Stimulated activated CD4-positive, alpha-beta T cell treated with anti-CD3 and anti-CD28 coated beads, Interleukin-15, amount 100 ng/mL, for 1 hour (primary cell): ENCODE results near the gene ZNF486.
"Not testable (repeated sequence)": the region's sequence is repeated elsewhere in the genome, so short reads cannot be mapped to it uniquely, and the experiment has no call there.

Experiments used
- DNase-seq, 2 donors: peaks; one replicate each; pipeline ENCODE4 v3.0.0-alpha.2; 2020; ENCODE audit warnings: low read depth in 1 of 2, low spot score in 1 of 2

The ZNF486 gene

GRCh38 chr19:20167020-20167644 lies at the start of gene ZNF486:
ZNF486 (plus strand) TSS chr19:20167214; CDS start chr19:20167331, 117 bp downstream.
- DNase-seq: peak; percentile 73 to 79

DNA sequence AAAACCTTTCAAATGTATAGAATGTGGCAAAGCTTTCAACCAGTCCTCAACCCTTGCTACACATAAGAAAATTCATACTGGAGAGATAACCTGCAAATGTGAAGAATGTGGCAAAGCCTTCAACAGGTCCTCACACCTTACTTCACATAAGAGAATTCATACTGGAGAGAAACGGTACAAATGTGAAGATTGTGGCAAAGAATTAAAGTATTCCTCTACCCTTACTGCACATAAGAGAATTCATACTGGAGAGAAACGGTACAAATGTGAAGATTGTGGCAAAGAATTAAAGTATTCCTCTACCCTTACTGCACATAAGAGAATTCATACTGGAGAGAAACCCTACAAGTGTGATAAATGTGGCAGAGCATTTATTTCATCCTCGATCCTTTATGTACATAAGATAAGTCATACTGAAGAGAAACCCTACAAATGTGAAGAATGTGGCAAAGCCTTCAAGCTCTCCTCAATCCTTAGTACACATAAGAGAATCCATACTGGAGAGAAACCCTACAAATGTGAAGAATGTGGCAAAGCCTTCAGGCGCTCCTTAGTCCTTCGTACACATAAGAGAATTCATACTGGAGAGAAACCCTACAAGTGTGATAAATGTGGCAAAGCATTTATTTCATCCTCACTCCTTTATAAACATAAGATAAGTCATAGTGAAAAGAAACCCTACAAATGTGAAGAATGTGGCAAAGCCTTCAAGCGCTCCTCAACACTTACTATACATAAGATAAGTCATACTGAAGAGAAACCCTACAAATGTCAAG lies 48.8 kb upstream of the ZNF486 start:
- not testable (repeated sequence) for DNase-seq

GRCh38 chr19:20124879-20125278 lies 42.1 kb upstream of the ZNF486 start:
- DNase-seq: no peak

DNA sequence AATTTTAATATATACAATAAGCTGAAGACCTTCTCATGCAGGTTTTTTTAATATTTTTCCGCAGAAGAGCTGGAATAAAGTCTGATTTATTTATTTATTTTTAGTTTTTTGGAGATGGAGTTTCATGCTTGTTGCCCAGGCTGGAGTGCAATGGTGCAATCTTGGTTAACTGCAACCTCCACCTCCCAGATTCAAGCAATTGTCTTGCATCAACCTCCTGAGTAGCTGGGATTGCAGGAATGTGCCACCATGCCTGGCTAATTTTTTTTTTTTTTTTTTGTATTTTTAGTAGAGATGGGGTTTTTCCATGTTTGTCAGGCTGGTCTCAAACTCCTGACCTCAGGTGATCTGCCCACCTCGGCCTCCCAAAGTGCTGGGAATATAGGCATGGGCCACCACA lies 34.1 kb upstream of the ZNF486 start:
- not testable (repeated sequence) for DNase-seq

GRCh38 chr19:20137714-20138113 lies 29.3 kb upstream of the ZNF486 start:
- not testable (repeated sequence) for DNase-seq

- no peak for DNase-seq
These were observed 15.3 kb upstream of the ZNF486 start for GRCh38 chr19:20151617-20152145.

- not testable (repeated sequence) for DNase-seq
These were observed 14.5 kb upstream of the ZNF486 start for GRCh38 chr19:20152506-20152905.

GRCh38 chr19:20153281-20153680 lies 13.7 kb upstream of the ZNF486 start:
- DNase-seq: no peak

DNA sequence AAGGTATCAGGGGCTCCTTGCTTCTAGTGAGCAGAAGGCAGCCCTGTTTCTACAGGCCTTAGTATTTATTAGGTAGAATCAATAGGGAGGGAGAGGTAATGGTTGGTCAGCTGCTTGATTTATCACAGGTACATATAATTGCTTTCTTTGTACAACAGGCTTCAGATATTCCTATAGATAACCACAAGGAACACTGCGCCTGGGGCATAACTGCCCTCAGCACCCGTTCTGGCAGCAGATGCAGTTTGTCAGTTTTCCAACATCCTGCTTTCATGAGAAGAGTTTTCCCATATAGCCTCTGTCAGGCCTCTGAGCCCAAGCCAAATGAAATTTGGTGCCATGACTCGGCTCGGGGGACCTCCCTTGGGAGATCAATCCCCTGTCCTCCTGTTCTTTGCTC lies 12.4 kb upstream of the ZNF486 start:
- DNase-seq: no peak

GRCh38 chr19:20162821-20163220 lies 4.2 kb upstream of the ZNF486 start:
- no peak for DNase-seq

DNA sequence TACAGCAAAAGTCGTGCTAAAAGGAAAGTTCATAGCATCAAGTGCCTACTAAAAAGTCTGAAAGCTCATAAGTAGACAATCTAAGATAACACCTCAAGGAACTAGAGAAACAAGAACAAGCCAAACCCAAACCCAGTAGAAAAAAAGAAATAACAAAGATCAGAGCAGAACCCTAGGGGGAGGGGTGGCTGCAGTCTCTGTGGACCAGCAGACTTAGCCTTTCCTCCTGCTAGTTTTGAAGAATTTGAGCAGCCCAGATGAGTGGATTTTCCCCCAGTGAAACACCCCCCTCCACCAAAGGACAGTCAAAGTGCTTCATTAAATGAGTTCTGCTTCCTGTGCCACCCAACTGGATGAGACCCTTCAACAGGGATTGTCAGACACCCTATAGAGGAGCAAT lies 2.6 kb upstream of the ZNF486 start:
- no peak for DNase-seq

GRCh38 chr19:20165971-20166592 lies 932 bp upstream of the ZNF486 start:
- DNase-seq: no peak

- no peak for DNase-seq
These were observed 673 bp downstream of the ZNF486 start for GRCh38 chr19:20167651-20168122.

DNA sequence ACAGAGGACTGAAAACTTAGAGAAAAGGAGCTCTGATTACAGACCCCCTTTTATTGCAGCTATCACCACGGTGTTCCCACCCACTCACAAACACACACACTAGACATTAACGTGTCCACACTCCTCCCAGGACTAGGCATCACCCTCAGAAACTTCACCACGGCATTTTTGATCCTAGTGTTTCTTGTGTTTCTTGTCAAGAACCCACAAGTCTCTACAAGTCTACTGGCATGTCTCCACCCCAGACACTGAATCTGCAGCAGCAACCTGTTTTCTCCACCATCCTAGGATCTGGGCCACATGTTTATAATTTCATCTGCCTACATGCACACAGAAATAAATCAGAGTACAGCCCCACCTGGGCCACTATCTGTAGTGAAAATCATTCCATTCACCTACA lies 4.3 kb downstream of the ZNF486 start:
- no peak for DNase-seq

- DNase-seq: not testable (repeated sequence)
These were observed 8.8 kb downstream of the ZNF486 start for GRCh38 chr19:20175848-20176247.

- not testable (repeated sequence) for DNase-seq
These were observed 12.9 kb downstream of the ZNF486 start for GRCh38 chr19:20179956-20180355.

DNA sequence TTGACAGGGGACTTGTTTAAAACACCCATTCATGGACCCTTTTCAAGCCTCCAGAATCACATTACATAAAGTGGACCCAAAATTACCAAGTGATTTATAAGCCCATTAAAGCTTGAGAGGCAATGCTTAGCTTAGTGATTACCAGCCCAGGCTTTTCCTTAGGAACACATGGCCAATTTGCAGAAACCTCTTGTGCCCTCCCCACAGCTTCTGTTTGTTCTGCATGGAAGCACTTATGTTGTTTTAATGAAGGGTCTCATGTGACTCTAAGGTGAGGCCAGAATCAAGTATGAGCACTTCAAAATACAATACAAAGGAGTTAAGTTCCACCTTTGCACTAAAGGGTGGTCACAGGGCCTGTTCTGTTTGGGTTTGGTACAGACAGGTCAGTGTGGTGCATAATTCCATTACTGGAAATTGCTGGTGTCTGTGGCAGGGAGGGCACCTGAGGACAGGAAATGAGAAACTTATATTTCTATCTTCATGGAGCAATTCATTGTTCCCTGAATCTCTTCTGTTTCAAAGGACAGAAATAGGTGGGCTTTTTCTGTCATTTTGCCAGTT lies 15.3 kb downstream of the ZNF486 start:
- DNase-seq: no peak

DNA sequence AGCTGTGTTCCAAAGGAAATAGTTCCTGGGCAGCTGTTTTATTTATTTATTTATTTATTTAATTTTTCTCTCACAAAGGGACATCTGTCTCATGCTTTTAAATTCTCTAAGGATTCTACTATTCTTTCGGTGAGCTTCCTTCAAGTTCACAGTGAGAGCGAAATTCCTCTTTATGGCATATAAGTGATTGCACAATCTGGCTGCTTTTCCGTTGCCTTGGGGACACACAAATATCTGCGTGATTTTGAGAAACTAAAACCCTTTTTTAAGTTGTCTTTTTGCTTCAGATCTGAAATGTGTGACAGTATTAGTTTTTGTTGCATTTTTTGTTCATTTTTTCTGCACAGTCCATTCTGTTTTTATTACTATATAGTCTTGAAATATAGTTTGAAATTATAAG lies 19.2 kb downstream of the ZNF486 start:
- DNase-seq: no peak

GRCh38 chr19:20197747-20198146 lies 30.7 kb downstream of the ZNF486 start:
- no peak for DNase-seq

DNA sequence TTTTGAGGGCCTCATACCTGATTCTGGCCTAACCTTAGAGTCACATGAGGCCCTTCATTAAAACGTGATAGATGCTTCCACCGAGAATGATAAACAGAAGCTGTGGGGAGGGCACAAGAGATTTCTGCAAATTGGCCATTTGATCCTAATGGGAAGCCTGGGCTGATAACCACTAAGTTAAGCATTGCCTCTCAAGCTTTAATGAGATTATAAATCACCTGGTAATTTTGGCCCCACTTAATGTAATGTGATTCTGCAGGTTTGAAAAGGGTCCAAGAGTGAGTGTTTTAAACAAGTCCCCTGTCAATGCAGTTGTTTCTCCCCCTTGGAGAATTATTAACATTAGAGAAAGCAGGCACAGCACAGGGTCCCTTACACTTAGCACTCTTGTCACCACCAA lies 42.0 kb downstream of the ZNF486 start:
- no peak for DNase-seq

- DNase-seq: not testable (repeated sequence)
These were observed 47.4 kb downstream of the ZNF486 start for GRCh38 chr19:20214366-20214765.
